ENCODE results near the gene CRISPLD2.
"Not testable (repeated sequence)": the region's sequence is repeated elsewhere in the genome, so short reads cannot be mapped to it uniquely, and the experiment has no call there.

CRISPLD2 gene

DNA sequence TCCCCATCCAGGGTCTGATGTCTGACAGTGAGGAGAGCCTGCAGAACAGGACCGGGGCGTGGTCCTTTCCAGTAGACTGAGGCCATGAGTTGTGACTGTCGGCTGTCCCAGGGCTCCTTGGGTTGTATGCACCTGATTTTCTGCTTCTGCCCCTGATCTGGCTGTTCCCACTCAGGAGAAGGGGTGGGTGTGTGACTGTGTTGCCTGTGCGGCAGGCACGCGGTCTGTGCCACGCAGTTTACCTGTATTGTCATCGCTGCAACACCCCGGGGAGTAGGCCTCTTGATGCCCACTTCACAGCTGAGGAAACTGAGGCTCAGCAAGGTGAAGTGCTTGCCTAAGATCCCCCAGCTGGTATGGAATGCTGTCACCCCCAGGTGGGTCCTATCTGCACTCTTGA, 1.4 kb downstream of the CRISPLD2 start:
- in situ Hi-C loops (cut with HindIII; ENCODE audit: low sequenced_read_pairs) = no loop called here

DNA sequence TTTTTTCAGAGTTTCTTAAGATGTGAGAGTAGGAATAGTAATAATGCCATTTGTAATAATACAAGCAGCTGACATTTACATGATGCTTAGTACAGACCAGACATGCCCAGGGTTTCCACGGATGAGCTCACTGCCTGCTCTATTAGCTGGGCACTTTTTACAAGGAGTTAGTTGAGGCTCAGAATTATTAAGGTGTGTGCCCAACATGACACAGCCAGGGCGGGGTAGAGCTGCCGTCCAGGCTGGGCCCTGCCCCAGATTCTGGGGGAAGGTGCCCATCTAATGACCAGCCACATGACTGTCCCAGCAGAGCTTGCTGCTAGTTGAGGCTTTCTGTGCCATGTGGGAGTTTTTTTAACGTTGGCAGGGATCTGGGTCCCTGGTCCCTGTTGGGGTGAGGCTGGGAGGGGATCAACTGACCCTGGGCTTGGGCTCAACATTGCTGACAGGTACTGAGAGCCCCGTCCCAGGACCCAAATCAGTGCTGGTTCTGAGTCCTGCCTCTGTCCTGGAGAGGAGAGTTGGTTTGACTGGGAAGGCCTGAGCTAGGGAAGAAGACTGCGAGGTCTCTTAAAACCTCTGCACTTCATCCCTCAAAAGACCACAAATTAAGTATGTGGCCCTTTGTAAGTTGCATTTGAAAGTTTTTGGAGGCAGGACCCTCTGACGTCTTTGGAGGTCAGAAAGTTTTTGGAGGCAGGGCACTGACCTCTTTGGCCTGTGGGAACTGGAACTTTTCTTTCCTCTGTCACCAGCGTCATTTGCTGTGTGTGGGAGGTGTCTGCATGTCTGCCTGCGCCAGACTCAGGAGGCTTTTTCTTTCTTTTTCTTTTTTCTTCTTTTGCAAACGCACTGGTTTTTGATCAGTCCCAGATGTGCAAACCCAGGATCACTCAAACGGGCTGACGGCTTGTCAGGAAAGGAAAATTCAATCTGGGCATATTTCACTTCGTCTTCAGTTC, 2.2 kb downstream of the CRISPLD2 start:
- in situ Hi-C loops (cut with HindIII; ENCODE audit: low sequenced_read_pairs) = no loop called here

DNA sequence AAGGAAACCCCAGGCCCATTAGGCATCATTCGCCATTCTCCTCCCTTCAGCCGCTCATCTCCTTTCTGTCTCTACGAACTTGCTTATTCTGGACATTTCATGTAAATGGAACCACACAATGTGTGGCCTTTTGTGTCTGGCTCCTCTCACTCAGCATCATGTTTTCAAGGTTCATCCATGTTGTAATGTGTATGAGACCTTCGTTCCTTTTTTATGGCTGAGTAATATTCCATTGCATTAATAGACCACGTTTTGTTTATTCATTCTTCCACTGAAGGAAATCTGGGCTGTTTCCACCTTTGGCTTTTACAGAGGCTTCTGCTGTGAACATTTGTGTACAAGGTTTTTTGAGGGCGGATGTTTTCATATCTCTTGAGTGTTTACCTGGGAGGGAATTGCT, 3.2 kb downstream of the CRISPLD2 start:
- in situ Hi-C loops (cut with HindIII; ENCODE audit: low sequenced_read_pairs) = no loop called here

DNA sequence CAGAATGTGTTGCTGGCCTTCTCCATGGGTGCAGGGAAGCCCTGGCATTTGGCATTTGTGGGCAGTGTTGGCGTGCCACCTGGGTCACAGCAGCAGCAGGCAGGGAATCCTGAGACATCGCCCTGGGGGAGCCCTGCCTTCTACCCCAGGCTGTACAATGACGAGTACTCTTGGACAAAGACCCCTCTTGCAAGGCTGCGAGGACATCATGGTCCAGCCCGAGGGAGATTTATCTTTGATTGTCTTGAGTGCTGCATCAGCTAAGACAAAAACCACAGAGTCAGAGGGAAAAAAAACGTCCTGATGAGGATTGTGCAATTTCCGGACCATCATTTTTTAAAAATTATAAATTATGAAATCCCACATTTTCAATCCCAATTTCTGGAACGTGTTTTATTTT, 3.7 kb downstream of the CRISPLD2 start:
- in situ Hi-C loops (cut with HindIII; ENCODE audit: low sequenced_read_pairs) = no loop called here

DNA sequence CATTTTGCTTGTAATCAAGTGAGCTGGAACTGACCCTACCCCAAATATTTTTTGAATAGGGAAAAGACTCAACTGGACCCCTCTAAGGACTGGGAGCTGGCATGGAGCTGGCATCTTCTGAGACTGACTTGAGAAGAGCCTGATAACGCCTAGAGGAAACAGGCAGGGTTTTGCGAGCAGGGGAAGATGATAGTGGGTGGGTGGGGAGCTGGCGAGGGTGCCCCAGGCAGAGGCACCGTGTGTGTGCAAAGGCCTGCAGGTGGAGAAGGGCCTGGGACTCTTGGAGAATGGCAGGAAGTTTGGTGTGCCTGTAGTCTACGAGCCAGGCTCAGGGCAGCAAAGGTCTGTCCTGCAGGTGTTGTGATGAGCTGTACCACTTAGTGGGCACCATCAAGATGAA, 4.1 kb downstream of the CRISPLD2 start:
- in situ Hi-C loops (cut with HindIII; ENCODE audit: low sequenced_read_pairs) = no loop called here

DNA sequence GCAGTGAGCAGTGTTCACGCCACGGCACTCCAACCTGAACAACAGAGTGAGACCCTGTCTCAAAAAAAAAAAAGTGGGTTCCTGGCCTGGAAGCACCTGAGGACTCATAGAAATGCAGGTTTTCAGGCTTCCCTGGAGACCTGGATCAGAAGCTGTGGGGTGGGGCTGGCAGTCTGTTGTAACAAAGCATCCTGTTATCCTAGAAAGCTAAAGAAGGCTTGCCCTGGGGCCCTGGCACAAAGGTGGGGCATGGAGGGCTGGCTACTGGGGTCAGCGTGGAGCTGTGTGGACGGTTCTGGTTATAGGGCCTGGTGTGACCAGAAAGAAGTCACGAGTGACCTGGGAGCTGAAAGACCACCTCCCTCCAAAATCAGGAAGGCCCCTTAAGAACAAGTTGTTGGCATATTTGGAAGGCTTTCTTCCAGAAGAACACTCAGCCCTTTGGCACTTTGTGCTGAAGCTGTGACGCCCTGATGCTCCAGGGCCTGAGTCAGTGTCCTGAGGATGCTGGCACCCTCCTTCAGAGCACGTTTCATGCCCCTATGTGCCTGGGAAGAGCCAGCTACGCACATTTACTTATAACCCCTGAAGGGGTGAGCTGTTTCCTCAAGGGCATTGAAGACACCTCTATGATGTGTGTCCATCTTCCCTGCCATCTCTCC, 6.2 kb downstream of the CRISPLD2 start:
- in situ Hi-C loops (cut with HindIII; ENCODE audit: low sequenced_read_pairs) = no loop called here

DNA sequence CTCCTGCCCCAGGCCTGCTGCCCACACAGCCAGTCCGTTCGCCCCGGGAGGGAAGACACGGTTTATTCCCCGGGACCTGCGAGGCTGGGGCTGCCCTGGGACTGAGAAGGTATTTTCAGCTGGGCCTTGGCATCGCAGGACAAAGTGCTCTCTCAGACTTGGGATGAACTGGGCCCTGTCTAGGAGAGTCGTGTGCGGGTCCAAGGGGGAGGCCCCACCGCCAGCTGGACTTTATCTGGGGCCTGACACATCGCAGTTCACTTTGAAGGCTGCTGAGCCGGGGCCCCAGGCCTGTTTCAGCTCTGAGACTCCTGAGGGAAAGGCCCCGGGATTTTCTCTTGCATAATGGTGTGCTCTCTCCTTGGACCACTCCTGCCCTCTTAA, 6.8 kb downstream of the CRISPLD2 start:
- in situ Hi-C loops (cut with HindIII; ENCODE audit: low sequenced_read_pairs) = no loop called here

DNA sequence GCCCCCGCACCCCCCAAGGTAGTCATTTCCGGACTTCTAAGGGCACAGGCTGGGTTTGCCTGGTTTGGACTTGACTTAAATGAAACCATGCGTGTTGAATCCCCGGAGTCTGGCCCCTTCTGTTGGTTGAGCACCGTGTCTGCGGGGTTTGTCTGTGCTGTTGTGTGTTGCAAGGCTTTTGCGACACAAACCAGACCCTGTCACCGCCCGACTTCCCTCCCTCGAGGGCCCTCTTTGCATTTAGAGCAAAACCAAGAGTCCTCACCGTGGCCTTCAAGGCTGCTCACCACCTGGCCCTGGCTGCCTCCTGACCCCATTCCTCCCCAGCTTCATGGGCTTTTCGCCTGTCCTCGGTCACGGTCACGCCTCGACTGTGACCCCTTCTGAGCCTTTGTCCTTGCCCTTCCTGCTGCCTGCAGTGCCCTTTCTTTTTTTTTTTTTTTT, 7.4 kb downstream of the CRISPLD2 start:
- in situ Hi-C loops (cut with HindIII; ENCODE audit: low sequenced_read_pairs) = no loop called here

DNA sequence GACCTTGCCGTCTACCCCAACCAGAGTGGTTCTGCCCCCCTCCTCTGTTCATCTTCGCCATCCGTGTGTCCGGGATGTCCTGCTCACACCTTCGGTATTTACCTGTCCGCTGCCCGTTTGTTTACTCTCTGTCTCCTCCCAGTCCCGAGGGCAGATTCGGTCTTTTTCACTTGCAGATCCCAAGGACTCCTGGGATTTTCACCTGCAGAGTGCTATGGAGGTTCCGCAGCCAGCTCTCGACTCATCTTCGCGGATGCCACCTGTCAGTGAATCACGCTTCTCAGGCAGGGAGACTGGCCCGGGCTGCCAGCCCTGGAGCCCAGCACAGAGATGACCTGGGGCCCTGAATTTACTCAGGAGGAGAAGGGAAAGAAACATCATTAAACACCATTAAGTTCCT, 8.1 kb downstream of the CRISPLD2 start:
- in situ Hi-C loops (cut with HindIII; ENCODE audit: low sequenced_read_pairs) = no loop called here

DNA sequence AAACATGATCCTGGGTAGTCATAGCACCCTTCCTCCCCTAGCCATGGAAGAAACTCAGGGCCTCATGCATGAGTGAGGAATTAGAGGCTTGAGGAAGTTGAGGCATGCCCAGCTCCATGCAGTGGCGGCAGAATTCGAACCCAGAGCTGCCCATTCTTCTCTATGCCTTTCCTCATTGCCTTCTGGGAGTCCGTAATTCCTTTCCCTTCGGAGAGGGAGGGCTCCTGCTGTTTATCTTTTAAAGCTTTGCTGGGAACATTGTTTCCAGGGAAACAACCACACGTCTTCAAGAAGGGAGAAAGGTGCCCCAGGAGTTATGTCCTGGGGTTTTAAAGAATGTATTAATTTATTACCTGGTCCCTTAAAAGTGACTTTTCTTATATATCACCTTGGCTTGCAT, 8.5 kb downstream of the CRISPLD2 start:
- in situ Hi-C loops (cut with HindIII; ENCODE audit: low sequenced_read_pairs) = no loop called here

DNA sequence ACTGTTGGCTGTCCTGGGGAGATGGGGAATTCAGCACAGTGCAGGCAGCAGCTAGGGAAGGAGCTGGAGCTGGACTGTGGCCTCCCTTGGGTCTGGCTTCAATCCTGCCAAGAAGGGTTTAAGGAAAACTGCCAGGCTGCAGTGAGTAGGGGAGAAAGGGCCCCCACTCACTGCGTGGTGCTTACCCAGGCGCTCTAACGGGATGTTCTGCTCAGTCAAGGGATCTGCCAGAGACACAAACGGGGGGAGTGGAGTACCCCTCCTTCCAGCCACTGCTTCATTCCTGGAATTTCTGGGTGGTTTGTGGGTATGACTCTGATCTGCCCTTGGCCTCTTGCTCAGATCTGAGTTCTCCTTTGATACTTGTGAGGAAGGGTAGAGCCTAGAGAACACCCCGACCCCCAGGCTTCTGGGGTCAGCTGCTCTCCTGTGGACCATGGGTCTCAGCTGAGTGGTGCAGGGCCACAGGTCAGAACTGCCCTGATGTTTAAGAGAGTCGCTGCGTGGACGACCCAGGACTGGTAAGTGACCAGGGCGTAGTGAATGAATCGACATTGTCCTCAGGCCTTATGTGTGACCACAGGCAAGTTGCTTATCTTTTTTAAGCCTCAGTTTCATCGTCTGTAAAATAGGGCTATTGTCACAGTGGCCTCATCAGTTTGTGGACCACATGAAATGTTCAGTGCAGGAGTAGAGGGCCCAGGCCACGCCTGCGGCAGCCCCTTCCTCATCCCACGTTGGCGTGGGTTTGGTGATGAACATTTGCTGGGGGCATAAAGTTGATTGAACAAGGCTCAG, 9.6 kb downstream of the CRISPLD2 start:
- in situ Hi-C loops (cut with HindIII; ENCODE audit: low sequenced_read_pairs) = no loop called here

DNA sequence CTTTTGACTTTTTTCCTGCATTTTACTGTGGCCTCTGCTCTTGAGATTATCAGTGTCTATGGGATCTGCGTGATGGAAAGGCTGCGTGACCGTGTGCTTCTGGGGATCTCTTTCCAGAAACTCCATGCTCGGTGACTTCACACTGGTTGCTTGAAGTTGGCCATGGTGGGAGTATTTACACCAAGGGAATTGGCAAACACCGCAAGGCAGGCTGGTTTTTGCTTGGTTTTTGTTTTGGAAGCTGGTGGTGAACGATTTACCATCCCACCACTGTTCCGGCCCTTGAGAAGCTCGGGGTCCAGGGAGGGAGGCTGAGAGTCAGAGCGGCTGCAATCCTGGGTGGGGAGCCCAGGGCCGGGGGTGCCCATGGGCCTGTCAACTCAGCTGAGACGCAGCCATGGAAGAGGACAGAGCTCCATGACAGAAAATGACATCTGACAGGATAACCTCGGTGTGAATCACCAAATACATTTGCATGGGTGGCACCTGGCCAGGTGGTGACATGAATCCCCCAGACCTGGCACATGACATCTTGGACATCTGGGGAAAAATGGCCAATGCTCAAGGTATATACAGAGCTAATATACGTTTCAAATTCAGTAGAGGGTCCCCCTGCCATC, 11.1 kb downstream of the CRISPLD2 start:
- in situ Hi-C loops (cut with HindIII; ENCODE audit: low sequenced_read_pairs) = no loop called here

DNA sequence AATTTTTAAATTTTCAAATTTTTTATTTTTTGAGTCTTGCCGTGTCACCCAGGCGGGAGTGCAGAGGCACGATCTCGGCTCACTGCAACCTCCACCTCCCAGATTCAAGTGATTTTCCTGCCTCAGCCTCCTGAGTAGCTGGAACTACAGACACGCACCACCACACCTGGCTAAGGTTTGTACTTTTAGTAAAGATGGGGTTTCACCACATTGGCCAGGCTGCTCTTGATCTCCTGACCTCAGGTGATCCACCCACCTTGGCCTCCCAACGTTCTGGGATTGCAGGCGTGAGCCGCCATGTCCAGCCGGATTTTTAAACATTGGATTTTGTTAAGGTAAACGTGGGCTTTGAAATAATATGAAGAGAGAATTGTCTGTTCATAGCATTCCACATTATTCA, 11.9 kb downstream of the CRISPLD2 start:
- in situ Hi-C loops (cut with HindIII; ENCODE audit: low sequenced_read_pairs) = not testable (repeated sequence)

DNA sequence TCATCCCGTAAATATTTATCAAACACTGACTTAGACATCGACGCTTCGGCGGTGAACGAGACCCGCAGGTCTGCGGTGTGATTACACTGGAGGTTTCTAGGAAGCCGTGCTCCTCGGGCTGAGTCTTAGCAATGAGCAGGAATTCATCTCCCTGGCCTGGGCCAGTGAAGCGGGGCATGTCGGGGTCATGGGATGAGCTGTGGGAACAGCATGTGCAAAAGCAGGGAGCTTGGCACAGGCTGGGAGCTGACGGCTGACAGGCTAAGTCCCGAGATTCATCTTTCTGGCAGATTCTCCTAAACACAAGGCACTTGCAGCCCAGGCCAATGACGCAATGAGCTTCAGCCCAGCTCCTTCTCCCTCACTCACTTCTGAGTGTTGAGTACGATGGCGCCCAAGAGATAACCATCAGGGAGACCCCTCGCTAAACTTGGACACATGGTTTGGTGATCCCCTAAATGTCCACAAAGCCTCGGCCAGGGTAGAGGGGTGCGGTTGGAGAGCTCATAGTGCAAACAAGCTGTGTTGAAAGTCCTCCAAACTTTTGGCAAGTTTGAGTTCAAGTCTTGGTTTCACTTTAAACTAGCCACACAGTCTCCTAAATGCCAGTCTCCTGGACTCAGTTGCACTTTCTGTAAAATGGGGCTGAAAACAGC, 12.8 kb downstream of the CRISPLD2 start:
- in situ Hi-C loops (cut with HindIII; ENCODE audit: low sequenced_read_pairs) = no loop called here

DNA sequence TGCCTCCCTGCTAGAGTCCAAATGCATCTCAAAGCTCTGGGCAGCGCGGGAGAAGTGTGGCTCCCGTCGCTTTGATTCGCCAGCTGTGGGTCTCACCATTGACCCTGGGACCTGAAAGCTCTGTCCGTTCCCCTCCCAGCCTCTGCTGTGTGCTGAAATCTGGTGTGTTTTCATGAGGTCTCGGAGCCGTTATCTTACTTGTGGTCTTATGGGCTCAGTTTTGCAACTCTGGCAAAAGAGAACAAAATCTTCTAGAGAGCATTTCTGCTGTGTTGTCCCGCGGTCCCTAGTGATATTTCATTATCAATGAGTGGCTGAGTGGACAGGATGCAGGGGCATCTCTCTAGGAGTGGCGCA, 13.3 kb downstream of the CRISPLD2 start:
- in situ Hi-C loops (cut with HindIII; ENCODE audit: low sequenced_read_pairs) = no loop called here

DNA sequence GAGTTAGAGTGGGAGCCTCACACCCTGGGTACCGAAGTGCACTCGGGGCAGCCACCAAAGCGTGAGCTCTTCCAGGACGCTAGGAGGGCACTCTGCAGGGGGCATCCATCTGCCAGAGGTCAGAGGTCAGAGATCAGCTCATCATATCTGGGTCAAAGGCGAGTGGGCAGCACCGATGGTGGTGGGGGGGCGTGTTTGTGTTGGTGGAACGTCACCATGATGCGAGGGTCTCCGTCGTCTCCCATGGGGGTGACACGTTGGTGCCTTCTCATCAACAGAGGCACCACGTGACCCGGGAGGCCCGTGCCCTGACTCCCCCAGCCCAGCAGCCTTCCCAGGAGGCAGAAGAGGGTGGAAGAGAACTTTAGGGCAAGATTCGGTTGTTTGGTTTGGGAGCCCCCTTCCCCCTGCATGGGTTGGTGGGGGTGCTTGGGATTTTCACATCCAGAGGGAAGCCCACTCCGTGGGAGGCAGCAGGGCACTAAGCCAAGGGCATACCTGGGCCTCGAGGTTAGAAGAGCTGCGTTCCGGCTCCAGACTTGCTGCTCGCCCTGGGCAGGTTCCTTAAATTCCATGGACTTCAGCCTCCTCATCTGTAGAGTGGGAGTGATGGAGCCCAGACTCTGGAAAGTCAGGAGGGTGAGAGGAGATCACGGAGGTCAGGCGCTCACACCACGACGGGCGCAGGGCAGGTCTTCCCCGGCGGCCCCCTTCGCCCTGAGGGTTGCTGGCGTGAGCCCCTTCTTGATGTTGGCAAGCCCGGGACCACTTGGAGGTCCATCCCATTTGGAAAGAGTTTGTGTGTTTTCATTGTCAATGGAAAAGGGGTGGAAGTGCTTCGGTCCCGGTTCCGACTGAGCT, 14.0 kb downstream of the CRISPLD2 start:
- in situ Hi-C loops (cut with HindIII; ENCODE audit: low sequenced_read_pairs) = no loop called here

DNA sequence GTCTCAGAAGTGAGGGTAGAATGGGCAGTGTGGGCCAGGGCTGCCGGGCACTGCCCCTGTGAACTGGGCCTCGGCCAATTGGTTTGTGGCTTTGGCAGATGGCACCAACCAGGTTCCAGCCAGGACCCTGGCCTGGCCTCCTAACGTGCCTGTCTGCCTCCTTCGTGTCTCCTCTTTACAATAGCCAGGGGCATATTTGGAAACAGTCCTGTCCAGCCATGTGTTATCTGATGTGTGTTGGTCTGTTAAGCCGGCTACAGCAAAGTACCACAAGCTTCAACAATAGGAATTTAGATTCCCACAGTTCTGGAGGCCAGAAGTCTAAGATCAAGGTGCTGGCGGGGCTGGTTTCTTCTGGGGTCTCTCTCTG, 14.6 kb downstream of the CRISPLD2 start:
- in situ Hi-C loops (cut with HindIII; ENCODE audit: low sequenced_read_pairs) = no loop called here

DNA sequence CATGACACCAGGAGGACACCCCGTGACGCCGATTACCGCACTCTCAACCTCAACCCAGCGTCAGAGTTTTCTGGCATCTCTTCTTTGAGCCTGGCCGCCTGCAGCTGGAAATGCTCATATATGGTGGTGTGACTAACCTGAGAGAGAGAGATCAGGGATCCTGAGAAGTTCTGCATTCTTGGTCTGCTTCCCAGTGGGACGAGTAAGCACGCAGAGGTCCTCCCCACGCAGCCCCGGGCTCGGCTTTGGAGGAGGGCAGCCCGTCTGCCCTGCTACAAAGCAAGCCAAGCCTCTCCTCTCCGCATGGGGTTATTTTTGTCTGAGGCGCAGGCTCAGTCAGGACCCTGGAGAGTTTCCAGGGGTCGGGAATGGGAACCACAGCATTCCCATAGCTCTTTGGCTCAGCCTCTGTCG, 16.5 kb downstream of the CRISPLD2 start:
- in situ Hi-C loops (cut with HindIII; ENCODE audit: low sequenced_read_pairs) = no loop called here

DNA sequence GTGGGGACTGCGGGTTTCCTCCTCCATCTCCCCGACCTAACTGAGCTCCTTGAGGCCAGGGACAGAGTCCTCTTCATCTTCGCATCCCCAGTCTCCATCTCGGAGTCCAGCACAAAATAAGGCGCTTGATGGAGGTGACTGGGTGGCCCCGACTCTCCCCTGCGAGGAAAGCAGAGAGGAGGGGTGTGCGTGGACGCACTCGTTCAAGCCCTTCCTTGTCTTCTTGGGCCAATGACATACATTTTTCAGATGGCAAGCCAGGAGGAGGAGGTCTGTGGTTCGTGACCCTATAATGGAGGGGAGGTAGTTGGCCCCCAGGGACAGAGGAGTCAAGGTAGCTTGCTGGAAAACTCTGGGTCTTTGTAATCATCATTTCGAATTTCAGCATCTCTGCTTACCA, 17.2 kb downstream of the CRISPLD2 start:
- in situ Hi-C loops (cut with HindIII; ENCODE audit: low sequenced_read_pairs) = no loop called here
